GM12878 (cell line): ENCODE measurements around the gene MRPS27. TPM values are rescaled to one million over a fixed set of nuclear protein-coding genes. Genes with fewer than 3 reads are reported as not detected.
A peak's percentile ranks its signal among the peaks of the same experiment; 100 is the strongest.

Source experiments
- ATAC-seq: fragments of 200-7000 bp; cut with Tn5 transposase; 3 replicates; pipeline ENCODE4 v1.9.1; 2020; ENCODE audit warnings: mild to moderate bottlenecking, moderate library complexity
- BruUV-seq: library from RNA; stranded (reverse); fragments of 400-500 nt; replicated peaks from 2 replicates; lab custom pipeline; 2021; lab: Mats Ljungman, UMichigan
- CTCF ChIA-PET: fragments of 300-600 bp; sonication (Branson Sonifier 250); formaldehyde crosslinking; extraction: SDS; loops from one replicate; lab custom pipeline; 2021; ENCODE audit warnings: inconsistent platforms; lab: Yijun Ruan, JAX
- POLR2A ChIA-PET: fragments of 350-600 bp; formaldehyde crosslinking; extraction: SDS; loops from one replicate; lab custom pipeline; 2021; ENCODE audit warnings: inconsistent platforms; lab: Charles Lee
- RAD21 ChIA-PET: fragments of 300-600 bp; sonication (Branson Sonifier 250); formaldehyde crosslinking; loops from one replicate; lab custom pipeline; 2023; ENCODE audit warnings: antibody characterized with exemption; ENCODE audit not compliant: unreplicated experiment; lab: Charles Lee
- SMC1A ChIA-PET: fragments of 300-600 bp; sonication (Branson Sonifier 250); formaldehyde crosslinking; loops from one replicate; lab custom pipeline; 2023; ENCODE audit not compliant: unreplicated experiment, uncharacterized antibody; lab: Charles Lee
- DNase-seq: peaks from one replicate; pipeline ENCODE4 v3.0.0-alpha.2; 2011; ENCODE audit warnings: low read depth, low spot score
- FAIRE-seq: peaks from 3 replicates; lab custom pipeline; 2011; peaks lifted over from hg19 to GRCh38; lab: Jason Lieb, UNC
- H2AFZ ChIP-seq: 2 replicates; pipeline ENCODE4 v1.6.0; 2011; ENCODE audit warnings: low read depth, low read length, control low read depth; ENCODE audit not compliant: control insufficient read depth
- H3K27ac ChIP-seq: 2 replicates; pipeline ENCODE4 v1.5.1; 2011; ENCODE audit warnings: control low read depth; ENCODE audit not compliant: control insufficient read depth, insufficient read depth
- H3K27me3 ChIP-seq, 2 experiments: replicated peaks in 1 of 2; 2 replicates each; pipeline versions ENCODE4 v1.6.0 to v1.6.1; 2011; ENCODE audit warnings: low read length in 1 of 2; ENCODE audit not compliant: control insufficient read depth in 2 of 2, insufficient read depth in 2 of 2
- H3K36me3 ChIP-seq, 2 experiments: 2 replicates each; pipeline ENCODE4 v1.5.1; 2011; ENCODE audit warnings: low read length in 1 of 2; ENCODE audit not compliant: control insufficient read depth in 2 of 2, insufficient read depth in 2 of 2
- H3K4me1 ChIP-seq: 2 replicates; pipeline ENCODE4 v1.6.1; 2011; ENCODE audit warnings: mild to moderate bottlenecking, low read length, moderate library complexity, mixed read lengths; ENCODE audit not compliant: control insufficient read depth, insufficient read depth
- H3K4me2 ChIP-seq: 2 replicates; pipeline ENCODE4 v1.6.0; 2011; ENCODE audit warnings: control low read depth; ENCODE audit not compliant: control insufficient read depth, insufficient read depth
- H3K4me3 ChIP-seq: fragments of 200-600 bp; sonication (generic); 2 replicates; pipeline ENCODE4 v1.5.1; 2016
- H3K79me2 ChIP-seq: 2 replicates; pipeline ENCODE4 v1.6.0; 2011; ENCODE audit warnings: low read length; ENCODE audit not compliant: control insufficient read depth, insufficient read depth
- H3K9ac ChIP-seq: 2 replicates; pipeline ENCODE4 v1.8.0; 2011; ENCODE audit warnings: low read length, control low read depth, mixed read lengths; ENCODE audit not compliant: control insufficient read depth, insufficient read depth
- H3K9me3 ChIP-seq: replicated peaks from 3 replicates; pipeline ENCODE4 v1.5.1; 2011; ENCODE audit warnings: mild to moderate bottlenecking, low read length; ENCODE audit not compliant: control insufficient read depth, insufficient read depth
- H4K20me1 ChIP-seq: 2 replicates; pipeline ENCODE4 v1.6.0; 2011; ENCODE audit not compliant: control insufficient read depth, insufficient read depth
- BRCA1 ChIP-seq: IDR thresholded peaks from 2 replicates; pipeline ENCODE4 v1.6.1; 2011; ENCODE audit warnings: low read depth, low read length, improper control_type of control experiment
- EGR1 ChIP-seq, 2 experiments: IDR thresholded peaks; 1 replicate in 1 of 2; 2 replicates in 1 of 2; pipeline ENCODE4 v1.6.1; 2011 to 2012; ENCODE audit warnings: low read depth in 2 of 2, low read length in 2 of 2, borderline replicate concordance in 1 of 2, mild to moderate bottlenecking in 1 of 2, moderate library complexity in 1 of 2
- HCFC1 ChIP-seq: fragments of 150-350 bp; IDR thresholded peaks from 2 replicates; pipeline ENCODE4 v1.6.1; 2014; ENCODE audit warnings: low read length
- HDAC2 ChIP-seq: fragments of 200-600 bp; sonication (generic); IDR thresholded peaks from 2 replicates; pipeline ENCODE4 v1.6.1; 2017
- HSF1 ChIP-seq: fragments of 150-350 bp; IDR thresholded peaks from 2 replicates; pipeline ENCODE4 v1.6.1; 2014; ENCODE audit warnings: mild to moderate bottlenecking, low read depth, low read length
- IRF3 ChIP-seq: fragments of 450-650 bp; IDR thresholded peaks from 2 replicates; pipeline ENCODE4 v1.6.1; 2014; ENCODE audit warnings: mild to moderate bottlenecking
- MEF2A ChIP-seq: IDR thresholded peaks from 2 replicates; pipeline ENCODE4 v1.6.1; 2011; ENCODE audit warnings: low read depth, mild to moderate bottlenecking, low read length, moderate library complexity; ENCODE audit not compliant: insufficient read depth
- PKNOX1 ChIP-seq: fragments of 450-650 bp; IDR thresholded peaks from 2 replicates; pipeline ENCODE4 v1.6.1; 2016; ENCODE audit warnings: mild to moderate bottlenecking
- POLR2A ChIP-seq: IDR thresholded peaks from 2 replicates; pipeline ENCODE4 v1.6.1; 2011; ENCODE audit warnings: low read depth, mild to moderate bottlenecking, low read length
- RAD21 ChIP-seq: IDR thresholded peaks from 2 replicates; pipeline ENCODE4 v1.6.1; 2011; ENCODE audit warnings: mild to moderate bottlenecking, low read depth, low read length, moderate library complexity; ENCODE audit not compliant: insufficient read depth
- RELA ChIP-seq: fragments of 450-650 bp; IDR thresholded peaks from 2 replicates; pipeline ENCODE4 v1.8.0; 2014; ENCODE audit warnings: borderline replicate concordance; ENCODE audit not compliant: partially characterized antibody
- RUNX3 ChIP-seq: IDR thresholded peaks from 2 replicates; pipeline ENCODE4 v1.6.1; 2012; ENCODE audit warnings: low read length, inconsistent platforms
- YBX1 ChIP-seq: fragments of 450-650 bp; IDR thresholded peaks from 2 replicates; pipeline ENCODE4 v1.6.1; 2016; ENCODE audit warnings: antibody characterized with exemption
- ZZZ3 ChIP-seq: IDR thresholded peaks from 2 replicates; pipeline ENCODE4 v1.6.1; 2011; ENCODE audit warnings: low read depth; ENCODE audit not compliant: control insufficient read depth, insufficient read length
- WGBS: methylation state at CpG from one replicate; pipeline ENCODE4 v1.1.6; 2016; ENCODE audit warnings: low lambda C conversion rate; ENCODE audit not compliant: insufficient replicate concordance, insufficient coverage; ENCODE audit errors: missing lambda C conversion rate; 5-methylcytosine and 5-hydroxymethylcytosine counted together
- in situ Hi-C: fragments of 300-500 bp; cut with MboI; formaldehyde crosslinking; loops from 9 replicates; pipeline ENCODE4 v1.14.3; 2018; ENCODE audit warnings: mixed read lengths
- intact Hi-C: fragments of 100-400 bp; cut with micrococcal nuclease; formaldehyde crosslinking; loops from one replicate; pipeline ENCODE4 v1.14.2; 2022; ENCODE audit not compliant: unreplicated experiment
- polyA plus RNA-seq, 11 experiments: library from polyadenylated mRNA; depleted of rRNA in 4 of 11; unstranded in 6 of 11; stranded (reverse) in 5 of 11; fragments of >200 nt; fragmentation: Nextera tagmentation in 4 of 11; fragmentation: Illumina TruSeq in 1 of 11; extraction: Ambion mirVana in 4 of 11; extraction: Trizol in 1 of 11; gene quantifications; 1 replicate in 1 of 11; 2 replicates in 10 of 11; pipeline versions ENCODE4 v1.2.1 to v1.2.3, GENCODE V29; 2011 to 2016; ENCODE audit warnings: inconsistent platforms in 2 of 11, missing spikeins in 2 of 11, low read depth in 1 of 11
- total RNA-seq, 4 experiments: library from RNA; depleted of rRNA in 3 of 4; stranded (reverse); fragments of >200 nt in 3 of 4; fragmentation: Illumina TruSeq in 1 of 4; extraction: Trizol in 1 of 4; gene quantifications; 2 replicates each; pipeline versions ENCODE4 v1.2.1 to v1.2.3, GENCODE V29; 2013 to 2021

The MRPS27 gene
- total and polyA plus RNA-seq, 10 of the 15 experiments (the other 5 are each of a cell fraction or from before 2014, with no cell fraction given) = 61.0 to 128 (median 93.0) TPM

DNA sequence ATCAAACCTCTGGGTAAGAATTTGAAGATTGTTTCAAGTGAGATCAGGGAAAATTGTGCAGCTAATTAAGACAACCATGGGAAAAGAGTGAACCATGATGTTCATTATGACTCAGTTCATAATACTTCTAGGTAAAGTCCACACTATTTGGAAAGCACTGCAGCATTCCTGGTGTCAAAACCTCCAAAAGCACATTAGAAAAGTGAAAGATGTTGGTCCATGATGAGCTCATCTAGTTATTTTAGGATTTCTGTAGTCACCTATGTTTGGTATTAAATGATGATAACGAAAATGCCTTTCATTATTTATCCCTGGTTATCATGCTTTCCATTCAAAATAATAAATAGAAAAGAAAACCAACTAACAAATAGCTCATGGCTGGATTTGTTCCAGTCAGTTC is 49.3 kb upstream of the MRPS27 start:
- H3K4me2 ChIP-seq = no peak overlapping the region
- H3K4me1 ChIP-seq = peaks cover 22% of the 10 kb centered on the region
- BruUV-seq = no TSS peak
- intact Hi-C loops = no loop called here
- no peak overlapping the region for H2AFZ ChIP-seq
- H4K20me1 ChIP-seq = no peaks in the 10 kb centered on the region
- CTCF ChIA-PET = interaction anchor here (0.7 to 9.4 kb wide), 9 partner anchors 9 to 450 kb away, joined by 3 to 238 read pairs (median 3); no protein-coding TSS in a partner anchor
- RAD21 ChIA-PET = interaction anchor here (0.8 to 6.0 kb wide), 10 partner anchors 25 to 156 kb away, joined by 3 to 159 read pairs (median 3); no protein-coding TSS in a partner anchor
- no peak for FAIRE-seq
- no peaks in the 10 kb centered on the region; the same call in 1 of the 3 replicates for H3K9me3 ChIP-seq
- SMC1A ChIA-PET = interaction anchor here (1.0 to 8.6 kb wide), 17 partner anchors 9 to 184 kb away, joined by 3 to 214 read pairs (median 4); partner anchors contain the start of gene ZNF366
- POLR2A ChIA-PET = no interaction called here
- H3K27me3 ChIP-seq = no peaks in the 10 kb centered on the region
- H3K27ac ChIP-seq = no peak overlapping the region
- no peaks in the 10 kb centered on the region; a peak in 1 of 4 replicates for H3K36me3 ChIP-seq
- TF ChIP-seq PKNOX1 (no peak), MEF2A (0 out of 2 replicates have a peak, but pooled peaks have one; percentile 19)
- TF ChIP-seq, all 136 proteins: peak for 1
- H3K79me2 ChIP-seq = no peaks in the 10 kb centered on the region
- in situ Hi-C loops = no loop called here
- ATAC-seq = no peak
- no peak for DNase-seq
- no peak overlapping the region for H3K4me3 ChIP-seq
- WGBS = 86% methylated on average over 1 of the region's 1 CpG
- H3K9ac ChIP-seq = no peak overlapping the region

GRCh38 chr5:72368271-72368670 is 48.2 kb upstream of the MRPS27 start:
- ChIA-PET RAD21 (interaction anchor here (1.0 to 6.0 kb wide), 8 partner anchors 22 to 450 kb away, joined by 3 to 159 read pairs (median 4); no protein-coding TSS in a partner anchor), CTCF (interaction anchor here (0.6 to 9.4 kb wide), 13 partner anchors 12 to 465 kb away, joined by 3 to 238 read pairs (median 5); no protein-coding TSS in a partner anchor), SMC1A (interaction anchor here (0.6 to 8.6 kb wide), 15 partner anchors 10 to 450 kb away, joined by 3 to 214 read pairs (median 5); no protein-coding TSS in a partner anchor), POLR2A (interaction anchor here (0.6 to 1.1 kb wide), 2 partner anchors 152 to 449 kb away, joined by 3 read pairs; no protein-coding TSS in a partner anchor)
- Histone ChIP-seq H3K4me2 (no peak overlapping the region), H3K27me3 (no peaks in the 10 kb centered on the region), H3K4me1 (peaks cover 22% of the 10 kb centered on the region), H4K20me1 (no peaks in the 10 kb centered on the region), H3K79me2 (no peaks in the 10 kb centered on the region), H2AFZ (no peak overlapping the region), H3K36me3 (no peaks in the 10 kb centered on the region; a peak in 1 of 4 replicates), H3K4me3 (no peak overlapping the region), H3K9me3 (no peaks in the 10 kb centered on the region; the same call in 2 of the 3 replicates), H3K9ac (no peak overlapping the region), H3K27ac (peak overlapping the region; percentile 9; the same call in 1 of the 2 replicates)
- ATAC-seq (no peak), FAIRE-seq (no peak), DNase-seq (no peak)
- 100% methylated on average over 1 of the region's 1 CpG for WGBS
- BruUV-seq = no TSS peak
- in situ Hi-C loops = no loop called here
- intact Hi-C loops = no loop called here
- TF ChIP-seq YBX1 (no peak), HCFC1 (no peak), ZZZ3 (no peak), HDAC2 (no peak), BRCA1 (no peak), HSF1 (no peak), RAD21 (no peak), POLR2A (no peak), IRF3 (no peak), RUNX3 (no peak), RELA (no peak), EGR1 (IDR thresholded peaks at IDR 0.05; ENCODE audit: borderline replicate concordance in 1 of 2, low read depth in 2 of 2, low read length in 2 of 2) (no peak)
